Measurements from ENCODE around the gene GPR35. TPM values are rescaled to one million over a fixed set of nuclear protein-coding genes. Genes with fewer than 3 reads are reported as not detected.

The GPR35 gene
- total RNA-seq, 4 donors from 2014 or later: 1.8 to 4.0 (median 2.2) TPM

GRCh38 chr2:240644859-240645301 is 19.6 kb downstream of the GPR35 start:
- peaks cover 0 to 86% (median 3%) of the 10 kb centered on the region in 4 donors for H3K27me3 ChIP-seq
- H3K4me1 ChIP-seq: no peaks in the 10 kb centered on the region
- no peak for TF ChIP-seq POLR2A (IDR thresholded peaks at IDR 0.05; ENCODE audit: low read depth)
- no peak for TF ChIP-seq POLR2AphosphoS5 (IDR thresholded peaks at IDR 0.05)
- no peak for TF ChIP-seq EP300 (IDR thresholded peaks at IDR 0.05)
- no peak for TF ChIP-seq CTCF (IDR thresholded peaks at IDR 0.05)
- no peaks in the 10 kb centered on the region for H3K9me3 ChIP-seq
- 73% methylated on average over 2 of the region's 8 CpGs for WGBS
- intact Hi-C loops (cut with DNase I): no loop called here
- H3K4me3 ChIP-seq: no peak overlapping the region
- H3K27ac ChIP-seq (replicated peaks in 1 of 4): no peak overlapping the region
- H3K36me3 ChIP-seq: no peaks in the 10 kb centered on the region
- peak; percentile 47 for DNase-seq (ENCODE audit: extremely low spot score)

DNA sequence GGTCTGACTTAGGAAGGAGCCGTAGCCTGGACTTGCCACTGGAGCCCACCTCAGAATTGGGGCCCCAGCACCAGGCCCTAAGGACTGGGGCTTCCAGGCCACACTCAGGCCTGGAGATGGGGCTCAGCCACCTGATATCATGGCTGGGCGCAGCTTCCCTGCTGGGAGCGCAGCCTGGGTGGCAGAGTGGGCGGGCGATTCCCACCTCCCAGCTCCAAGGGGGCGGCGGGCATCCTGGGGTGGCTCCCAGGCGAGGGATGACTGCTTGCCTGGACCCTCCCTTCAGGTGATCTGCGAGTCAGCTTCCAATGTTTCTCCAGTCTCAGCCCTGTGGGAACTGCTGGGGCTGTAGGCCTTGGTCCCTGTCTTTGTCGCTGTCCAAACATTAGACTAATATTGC is 20.1 kb downstream of the GPR35 start:
- H3K4me3 ChIP-seq: no peak overlapping the region
- intact Hi-C loops (cut with DNase I): no loop called here
- H3K36me3 ChIP-seq: no peaks in the 10 kb centered on the region
- TF ChIP-seq POLR2A (IDR thresholded peaks at IDR 0.05; ENCODE audit: low read depth): no peak
- no peak for TF ChIP-seq POLR2AphosphoS5 (IDR thresholded peaks at IDR 0.05)
- no peak for TF ChIP-seq CTCF (IDR thresholded peaks at IDR 0.05)
- no peak for TF ChIP-seq EP300 (IDR thresholded peaks at IDR 0.05)
- peaks cover 0 to 89% (median 3%) of the 10 kb centered on the region in 4 donors for H3K27me3 ChIP-seq
- no peak for DNase-seq (ENCODE audit: extremely low spot score)
- WGBS: 89% methylated on average over 9 of the region's 10 CpGs
- no peaks in the 10 kb centered on the region for H3K4me1 ChIP-seq
- no peaks in the 10 kb centered on the region for H3K9me3 ChIP-seq
- no peak overlapping the region for H3K27ac ChIP-seq (replicated peaks in 1 of 4)

DNA sequence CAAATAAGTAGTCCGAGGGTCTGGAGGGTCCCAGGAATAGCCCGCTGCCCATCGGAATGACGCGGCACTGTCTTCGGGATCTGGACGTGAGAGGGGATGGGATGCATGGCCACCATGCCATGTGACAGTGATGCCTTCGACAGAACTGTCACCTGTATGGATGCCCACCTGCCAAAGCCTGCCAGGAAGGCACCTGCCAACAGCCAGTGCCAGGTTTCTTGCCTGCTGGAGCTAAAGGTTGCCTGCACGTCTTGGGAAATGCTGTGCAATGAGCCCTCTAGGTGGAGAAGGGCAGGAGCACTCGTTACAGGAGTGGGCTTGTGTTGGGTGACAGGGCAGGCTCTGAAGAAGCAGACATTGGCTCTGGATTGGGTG is 20.5 kb downstream of the GPR35 start:
- peaks cover 0 to 93% (median 3%) of the 10 kb centered on the region in 4 donors for H3K27me3 ChIP-seq
- WGBS: 88% methylated on average over 9 of the region's 10 CpGs
- H3K27ac ChIP-seq (replicated peaks in 1 of 4): no peak overlapping the region
- intact Hi-C loops (cut with DNase I): no loop called here
- H3K4me3 ChIP-seq: no peak overlapping the region
- no peaks in the 10 kb centered on the region for H3K9me3 ChIP-seq
- TF ChIP-seq CTCF (IDR thresholded peaks at IDR 0.05) (no peak), POLR2AphosphoS5 (IDR thresholded peaks at IDR 0.05) (no peak), EP300 (IDR thresholded peaks at IDR 0.05) (no peak), POLR2A (IDR thresholded peaks at IDR 0.05; ENCODE audit: low read depth) (no peak)
- H3K36me3 ChIP-seq: no peaks in the 10 kb centered on the region
- peak; percentile 85 for DNase-seq (ENCODE audit: extremely low spot score)
- H3K4me1 ChIP-seq: no peaks in the 10 kb centered on the region

- Histone ChIP-seq H3K4me1 (no peaks in the 10 kb centered on the region), H3K27ac (replicated peaks in 1 of 4) (no peak overlapping the region), H3K36me3 (no peaks in the 10 kb centered on the region), H3K27me3 (peaks cover 0 to 93% (median 3%) of the 10 kb centered on the region in 4 donors), H3K4me3 (no peak overlapping the region), H3K9me3 (peaks cover 0 to 3% (median 0%) of the 10 kb centered on the region in 4 donors)
- DNase-seq (ENCODE audit: extremely low spot score): peak; percentile 87
- 79% methylated on average over 33 of the region's 36 CpGs for WGBS
- TF ChIP-seq POLR2A (IDR thresholded peaks at IDR 0.05; ENCODE audit: low read depth) (no peak), POLR2AphosphoS5 (IDR thresholded peaks at IDR 0.05) (no peak), EP300 (IDR thresholded peaks at IDR 0.05) (no peak), CTCF (IDR thresholded peaks at IDR 0.05) (no peak)
- intact Hi-C loops (cut with DNase I): no loop called here
These were observed 21.1 kb downstream of the GPR35 start for GRCh38 chr2:240646176-240646899.
